NCI-H2227 (cell line): ENCODE results near the gene GYPB.
"Not testable (repeated sequence)": the region's sequence is repeated elsewhere in the genome, so short reads cannot be mapped to it uniquely, and the experiment has no call there.

Experiments
- DNase-seq: peaks from one replicate; lab custom pipeline; 2025; ENCODE audit not compliant: unreplicated experiment; lab: John Stamatoyannopoulos, UW

The GYPB gene

GRCh38 chr4:144019277-144019676 is at the start of gene GYPB:
GYPB (minus strand) TSS chr4:144019380; CDS start chr4:144019287, 93 bp downstream.
- not testable (repeated sequence) for DNase-seq

GRCh38 chr4:144061556-144061955 is 42.4 kb upstream of the GYPB start:
- DNase-seq: not testable (repeated sequence)

GRCh38 chr4:144060234-144060859 is 41.2 kb upstream of the GYPB start:
- DNase-seq: not testable (repeated sequence)

GRCh38 chr4:144056800-144057199 is 37.6 kb upstream of the GYPB start:
- no peak for DNase-seq

- not testable (repeated sequence) for DNase-seq
Observed at GRCh38 chr4:144055336-144055735, 36.2 kb upstream of the GYPB start.

GRCh38 chr4:144051494-144051893 is 32.3 kb upstream of the GYPB start:
- not testable (repeated sequence) for DNase-seq

GRCh38 chr4:144050631-144051030 is 31.5 kb upstream of the GYPB start:
- DNase-seq: not testable (repeated sequence)

- not testable (repeated sequence) for DNase-seq
Observed at GRCh38 chr4:144049495-144050424, 30.6 kb upstream of the GYPB start.

- not testable (repeated sequence) for DNase-seq
Observed at GRCh38 chr4:144044936-144045335, 25.8 kb upstream of the GYPB start.

- DNase-seq: not testable (repeated sequence)
Observed at GRCh38 chr4:144032580-144032979, 13.4 kb upstream of the GYPB start.

- not testable (repeated sequence) for DNase-seq
Observed at GRCh38 chr4:144031875-144032274, 12.7 kb upstream of the GYPB start.

- DNase-seq: not testable (repeated sequence)
Observed at GRCh38 chr4:144031369-144031768, 12.2 kb upstream of the GYPB start.

- DNase-seq: not testable (repeated sequence)
Observed at GRCh38 chr4:144030708-144031107, 11.5 kb upstream of the GYPB start.

GRCh38 chr4:144026682-144027081 is 7.5 kb upstream of the GYPB start:
- DNase-seq: not testable (repeated sequence)

- not testable (repeated sequence) for DNase-seq
Observed at GRCh38 chr4:144024399-144025053, 5.3 kb upstream of the GYPB start.

GRCh38 chr4:144022772-144023400 is 3.7 kb upstream of the GYPB start:
- DNase-seq: not testable (repeated sequence)

- DNase-seq: not testable (repeated sequence)
Observed at GRCh38 chr4:144021336-144021990, 2.3 kb upstream of the GYPB start.

GRCh38 chr4:144018223-144019000 is 768 bp downstream of the GYPB start:
- not testable (repeated sequence) for DNase-seq

- not testable (repeated sequence) for DNase-seq
Observed at GRCh38 chr4:144017271-144017670, 1.9 kb downstream of the GYPB start.
